Measurements from ENCODE around the gene SH2D3C. TPM values are rescaled to one million over a fixed set of nuclear protein-coding genes. Genes with fewer than 3 reads are reported as not detected.

Gene SH2D3C
- total and polyA plus RNA-seq, 9 of the 15 experiments (the other 6 are each of a cell fraction or from before 2014, with no cell fraction given), result 0.03 to 1.2 (median 0.22) TPM; not detected in 1

- FAIRE-seq, result no peak
- POLR2A ChIA-PET, result interaction anchor here (0.5 to 2.0 kb wide), 6 partner anchors 10 to 460 kb away, joined by 3 to 7 read pairs (median 4); partner anchors contain the start of genes PTRH1 and TTC16
These were observed 72.7 kb downstream of the SH2D3C start for GRCh38 chr9:127705577-127706379.

More at GRCh38 chr9:127705577-127706379, 72.7 kb downstream of the SH2D3C start:
- TF ChIP-seq ESRRA (IDR thresholded peaks at IDR 0.05; ENCODE audit: borderline replicate concordance, low read depth), result no peak
- TF ChIP-seq PHF8 (IDR thresholded peaks at IDR 0.05; ENCODE audit: borderline replicate concordance, low read length), result no peak
- no peak for TF ChIP-seq ZNF445 (CRISPR knock-in tag; IDR thresholded peaks at IDR 0.05; ENCODE audit: low read depth)
- no peak for TF ChIP-seq NCOA1 (IDR thresholded peaks at IDR 0.05; ENCODE audit: low read depth)
- no peak for TF ChIP-seq ZNF3 (CRISPR knock-in tag; IDR thresholded peaks at IDR 0.05)
- no peak for TF ChIP-seq CTCFL (IDR thresholded peaks at IDR 0.05; ENCODE audit: borderline replicate concordance, insufficient read depth, low read depth, low read length, poor library complexity, severe bottlenecking)
- DNase-seq (ENCODE audit: extremely low read depth in 1 of 4, low spot score in 3 of 4) (no peak), ATAC-seq (no peak)
- H3K27me3 ChIP-seq (ENCODE audit: control insufficient read depth in 2 of 2, insufficient read depth in 2 of 2, low read length in 2 of 2), result no peaks in the 10 kb centered on the region
- intact Hi-C loops (cut with micrococcal nuclease) (no loop called here), in situ Hi-C loops (cut with MboI) (no loop called here)
- no peaks in the 10 kb centered on the region for H3K9me1 ChIP-seq (ENCODE audit: control insufficient read depth, insufficient read depth, low read length)
- H3K4me2 ChIP-seq (ENCODE audit: insufficient read depth, low read length), result no peak overlapping the region
- no TSS peak for BruUV-seq (replicated peaks)
- H3K79me2 ChIP-seq (ENCODE audit: control insufficient read depth, insufficient read depth, low read length), result no peaks in the 10 kb centered on the region
- no peak overlapping the region for H3K27ac ChIP-seq (ENCODE audit: extremely low read depth, low read depth, low read length)
- no peak overlapping the region for H2AFZ ChIP-seq (ENCODE audit: low read depth, low read length)
- no peak overlapping the region for H3K4me3 ChIP-seq
- 57% methylated on average over 12 of the region's 12 CpGs for WGBS (ENCODE audit: insufficient coverage, low coverage, missing lambda C conversion rate)
- H4K20me1 ChIP-seq (replicated peaks; ENCODE audit: control insufficient read depth, insufficient read depth, low read length), result no peaks in the 10 kb centered on the region
- peak overlapping the region in 1 of 2 experiments; percentile 68; a peak in 2 of 4 replicates for H3K9ac ChIP-seq (ENCODE audit: insufficient read depth in 1 of 2, low read depth in 2 of 2, low read length in 2 of 2)
- CTCF ChIA-PET (ENCODE audit: low intra/inter-chr PET ratio), result no interaction called here
- H3K36me3 ChIP-seq (ENCODE audit: control insufficient read depth, insufficient read depth, low read length), result no peaks in the 10 kb centered on the region
- H3K4me1 ChIP-seq (replicated peaks in 1 of 2; ENCODE audit: control insufficient read depth in 2 of 2, insufficient read depth in 2 of 2, low read length in 2 of 2), result peaks cover 5 to 30% of the 10 kb centered on the region in 2 experiments; a peak in 4 of 5 replicates
- H3K9me3 ChIP-seq (replicated peaks; ENCODE audit: control insufficient read depth, insufficient read depth, low read depth, low read length), result 0 out of 2 replicates have a peak, but pooled peaks cover 4% of the 10 kb centered on the region

Measured in K562 (cell line).